ENCODE data around the gene EFHB. TPM values are rescaled to one million over a fixed set of nuclear protein-coding genes. Genes with fewer than 3 reads are reported as not detected.
A peak's percentile ranks its signal among the peaks of the same experiment; 100 is the strongest.
"Not testable (repeated sequence)": the region's sequence is repeated elsewhere in the genome, so short reads cannot be mapped to it uniquely, and the experiment has no call there.

The EFHB gene
- total RNA-seq, 6 experiments from 2014 or later: 0.70 to 1.3 TPM; not detected in 4

DNA sequence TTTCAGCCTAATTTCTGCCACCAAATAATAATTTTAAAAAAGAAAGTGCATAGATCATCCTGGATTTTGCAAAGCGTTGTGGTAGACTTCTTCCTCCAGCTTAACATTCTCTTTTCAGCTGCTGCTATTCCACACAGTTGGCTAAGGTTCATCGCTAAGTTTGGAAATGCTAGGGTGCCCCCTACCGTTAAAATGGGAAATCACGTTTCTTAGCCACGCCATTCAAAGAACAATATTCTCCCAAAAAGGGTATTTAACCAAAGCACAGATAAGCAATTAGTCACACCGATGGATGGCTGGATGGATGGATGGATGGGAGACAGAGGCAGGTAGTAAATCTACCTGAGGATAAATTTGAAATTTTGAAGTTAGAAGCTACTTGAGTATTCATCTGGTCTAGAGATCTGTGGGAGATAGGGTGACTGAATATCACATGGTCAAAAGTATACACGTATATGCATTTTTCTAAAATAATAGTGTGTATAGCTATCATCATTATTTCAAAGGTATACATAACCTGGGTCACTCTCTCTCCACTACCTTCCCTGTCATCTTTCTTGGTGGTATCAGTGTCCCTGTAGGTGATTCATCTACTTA, 67.2 kb downstream of the EFHB start:
- ATAC-seq (peak; percentile 86 to 95 (median 90)), DNase-seq (no peak)
- Histone ChIP-seq H3K9me3 (no peaks in the 10 kb centered on the region), H3K4me1 (no peaks in the 10 kb centered on the region), H3K27ac (no peak overlapping the region), H3K4me3 (no peak overlapping the region), H3K36me3 (no peaks in the 10 kb centered on the region), H3K27me3 (no peaks in the 10 kb centered on the region)
- TF ChIP-seq POLR2A (IDR thresholded peaks at IDR 0.05): no peak
- TF ChIP-seq, protein P1, sequence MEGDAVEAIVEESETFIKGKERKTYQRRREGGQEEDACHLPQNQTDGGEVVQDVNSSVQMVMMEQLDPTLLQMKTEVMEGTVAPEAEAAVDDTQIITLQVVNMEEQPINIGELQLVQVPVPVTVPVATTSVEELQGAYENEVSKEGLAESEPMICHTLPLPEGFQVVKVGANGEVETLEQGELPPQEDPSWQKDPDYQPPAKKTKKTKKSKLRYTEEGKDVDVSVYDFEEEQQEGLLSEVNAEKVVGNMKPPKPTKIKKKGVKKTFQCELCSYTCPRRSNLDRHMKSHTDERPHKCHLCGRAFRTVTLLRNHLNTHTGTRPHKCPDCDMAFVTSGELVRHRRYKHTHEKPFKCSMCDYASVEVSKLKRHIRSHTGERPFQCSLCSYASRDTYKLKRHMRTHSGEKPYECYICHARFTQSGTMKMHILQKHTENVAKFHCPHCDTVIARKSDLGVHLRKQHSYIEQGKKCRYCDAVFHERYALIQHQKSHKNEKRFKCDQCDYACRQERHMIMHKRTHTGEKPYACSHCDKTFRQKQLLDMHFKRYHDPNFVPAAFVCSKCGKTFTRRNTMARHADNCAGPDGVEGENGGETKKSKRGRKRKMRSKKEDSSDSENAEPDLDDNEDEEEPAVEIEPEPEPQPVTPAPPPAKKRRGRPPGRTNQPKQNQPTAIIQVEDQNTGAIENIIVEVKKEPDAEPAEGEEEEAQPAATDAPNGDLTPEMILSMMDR (IDR thresholded peaks at IDR 0.05): peak; percentile 71 to 75 (median 74)
- 6% methylated on average over 7 of the region's 7 CpGs for WGBS (ENCODE audit: insufficient coverage, low coverage, low lambda C conversion rate, missing lambda C conversion rate)
- intact Hi-C loops (cut with DNase I): no loop called here

DNA sequence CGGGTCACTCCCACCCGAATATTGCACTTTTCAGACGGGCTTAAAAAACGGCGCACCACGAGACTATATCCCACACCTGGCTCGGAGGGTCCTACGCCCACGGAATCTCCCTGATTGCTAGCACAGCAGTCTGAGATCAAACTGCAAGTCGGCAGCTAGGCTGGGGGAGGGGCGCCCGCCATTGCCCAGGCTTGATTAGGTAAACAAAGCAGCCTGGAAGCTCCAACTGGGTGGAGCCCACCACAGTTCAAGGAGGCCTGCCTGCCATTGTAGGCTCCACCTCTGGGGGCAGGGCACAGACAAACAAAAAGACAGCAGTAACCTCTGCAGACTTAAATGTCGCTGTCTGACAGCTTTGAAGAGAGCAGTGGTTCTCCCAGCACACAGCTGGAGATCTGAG, 78.7 kb downstream of the EFHB start:
- DNase-seq; H3K27me3 ChIP-seq; H3K27ac ChIP-seq; intact Hi-C loops (cut with DNase I); H3K4me1 ChIP-seq; ATAC-seq; H3K36me3 ChIP-seq; H3K9me3 ChIP-seq; H3K4me3 ChIP-seq: not testable (repeated sequence)
- 20% methylated on average over 1 of the region's 13 CpGs for WGBS (ENCODE audit: insufficient coverage, low coverage, low lambda C conversion rate, missing lambda C conversion rate)

DNA sequence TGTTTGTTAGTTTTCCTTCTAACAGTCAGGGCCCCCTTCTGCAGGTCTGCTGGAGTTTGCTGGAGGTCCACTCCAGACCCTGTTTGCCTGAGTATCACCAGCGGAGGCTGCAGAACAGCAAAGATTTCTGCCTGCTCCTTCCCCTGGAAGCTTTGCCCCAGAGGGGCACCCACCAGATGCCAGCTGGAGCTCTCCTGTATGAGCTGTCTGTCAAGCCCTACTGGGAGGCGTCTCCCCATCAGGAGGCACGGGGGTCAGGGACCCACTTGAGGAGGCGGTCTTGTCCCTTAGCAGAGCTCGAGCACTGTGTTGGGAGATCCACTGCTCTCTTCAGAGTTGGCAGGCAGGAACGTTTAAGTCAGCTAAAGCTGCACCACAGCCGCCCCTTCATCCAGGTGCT, 87.4 kb downstream of the EFHB start:
- H3K4me1 ChIP-seq; DNase-seq; H3K4me3 ChIP-seq; H3K27me3 ChIP-seq; H3K36me3 ChIP-seq; H3K27ac ChIP-seq; H3K9me3 ChIP-seq; ATAC-seq; intact Hi-C loops (cut with DNase I): not testable (repeated sequence)
- 50% methylated on average over 6 of the region's 7 CpGs for WGBS (ENCODE audit: insufficient coverage, low coverage, low lambda C conversion rate, missing lambda C conversion rate)

Other genes with a start within 250 kb of the EFHB start
- gene RAB5A, start 12.9 kb upstream of the EFHB start, total RNA-seq: 10 to 100 TPM; 23.9 to 44.1 (median 30.8) TPM
- not detected for gene PP2D1, start 78.0 kb upstream of the EFHB start, total RNA-seq
- gene KAT2B, start 106.2 kb upstream of the EFHB start, total RNA-seq: 10 to 100 TPM; 25.6 to 35.7 (median 30.3) TPM

Data from right lobe of liver (tissue), 6 donors.